ENCODE measurements around the gene TMEM214. TPM values are rescaled to one million over a fixed set of nuclear protein-coding genes. Genes with fewer than 3 reads are reported as not detected.

Gene TMEM214
- 68.0 TPM for polyA plus RNA-seq (ENCODE audit: insufficient read length)

- DNase-seq (ENCODE audit: low read depth) = peak; percentile 83
Observed at GRCh38 chr2:27032495-27033252, at the start of gene TMEM214. TMEM214 (plus strand) TSS chr2:27032965; CDS start chr2:27033016, 51 bp downstream.

- no peak for DNase-seq (ENCODE audit: low read depth)
Observed at GRCh38 chr2:26983746-26984145, 49.0 kb upstream of the TMEM214 start.

DNA sequence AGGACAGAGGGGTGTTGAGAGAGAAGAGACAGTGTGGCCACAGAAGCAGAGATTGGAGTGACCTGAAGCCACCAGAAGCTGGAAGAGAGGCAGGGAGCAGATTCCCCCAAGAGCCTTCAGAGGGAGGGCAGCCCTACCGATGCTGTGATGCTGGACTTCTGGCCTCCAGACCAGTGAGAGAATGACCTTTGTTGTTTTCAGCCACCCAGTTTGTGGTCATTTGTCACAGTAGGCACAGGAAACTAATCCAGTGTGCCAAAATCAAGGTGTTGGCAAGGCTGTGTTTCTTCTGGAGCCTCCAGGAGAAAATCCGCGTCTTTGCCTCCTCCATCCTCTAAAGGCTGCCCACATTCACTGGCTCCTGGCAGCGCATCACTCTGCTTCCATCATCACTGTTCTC lies 47.0 kb upstream of the TMEM214 start:
- DNase-seq (ENCODE audit: low read depth) = no peak

DNA sequence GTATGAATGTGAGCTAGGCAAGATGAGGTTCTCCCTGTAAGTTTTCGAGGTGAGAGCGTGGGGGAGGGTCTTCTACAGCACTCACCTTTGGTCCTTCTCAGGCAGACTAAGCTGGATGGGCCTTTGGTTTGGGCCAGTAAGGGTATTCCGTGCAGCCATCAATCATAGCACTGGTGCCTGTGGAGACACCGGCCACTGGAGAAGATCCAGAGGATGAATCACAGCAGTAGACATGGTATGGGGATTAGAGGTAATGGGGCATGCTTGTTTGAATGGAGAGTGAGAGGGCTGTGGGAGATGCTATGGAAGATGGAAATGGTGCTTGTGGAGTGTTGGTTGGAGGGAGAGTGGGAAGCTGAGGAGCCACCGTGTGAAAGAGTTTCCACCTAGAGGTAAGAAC lies 46.2 kb upstream of the TMEM214 start:
- no peak for DNase-seq (ENCODE audit: low read depth)

- DNase-seq (ENCODE audit: low read depth) = no peak
Observed at GRCh38 chr2:26988058-26988860, 44.5 kb upstream of the TMEM214 start.

DNA sequence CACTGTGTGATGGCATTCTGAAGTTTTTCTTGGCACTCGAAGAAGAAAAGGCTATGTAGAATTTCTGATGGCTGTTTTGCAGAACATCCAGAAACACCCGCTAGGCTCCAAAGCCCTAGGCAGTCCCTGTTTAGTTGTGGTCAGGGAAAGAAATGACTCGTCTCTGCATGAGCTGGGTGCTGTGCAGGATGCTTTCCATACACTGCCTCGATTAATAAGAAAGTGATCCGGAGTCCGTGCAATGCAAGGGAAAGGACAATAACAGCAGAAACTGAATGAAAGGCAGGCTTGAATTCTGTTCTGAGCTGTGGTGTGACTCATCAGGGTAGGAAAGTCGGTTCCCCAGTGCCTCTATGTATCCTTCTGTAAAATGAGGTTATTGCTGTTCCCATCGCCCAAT lies 43.6 kb upstream of the TMEM214 start:
- DNase-seq (ENCODE audit: low read depth) = no peak

GRCh38 chr2:26991717-26992116 lies 41.0 kb upstream of the TMEM214 start:
- DNase-seq (ENCODE audit: low read depth) = no peak

- DNase-seq (ENCODE audit: low read depth) = no peak
Observed at GRCh38 chr2:26993768-26994167, 39.0 kb upstream of the TMEM214 start.

- no peak for DNase-seq (ENCODE audit: low read depth)
Observed at GRCh38 chr2:26994983-26995382, 37.8 kb upstream of the TMEM214 start.

GRCh38 chr2:26997394-26997793 lies 35.4 kb upstream of the TMEM214 start:
- no peak for DNase-seq (ENCODE audit: low read depth)

GRCh38 chr2:26998323-26998722 lies 34.4 kb upstream of the TMEM214 start:
- no peak for DNase-seq (ENCODE audit: low read depth)

DNA sequence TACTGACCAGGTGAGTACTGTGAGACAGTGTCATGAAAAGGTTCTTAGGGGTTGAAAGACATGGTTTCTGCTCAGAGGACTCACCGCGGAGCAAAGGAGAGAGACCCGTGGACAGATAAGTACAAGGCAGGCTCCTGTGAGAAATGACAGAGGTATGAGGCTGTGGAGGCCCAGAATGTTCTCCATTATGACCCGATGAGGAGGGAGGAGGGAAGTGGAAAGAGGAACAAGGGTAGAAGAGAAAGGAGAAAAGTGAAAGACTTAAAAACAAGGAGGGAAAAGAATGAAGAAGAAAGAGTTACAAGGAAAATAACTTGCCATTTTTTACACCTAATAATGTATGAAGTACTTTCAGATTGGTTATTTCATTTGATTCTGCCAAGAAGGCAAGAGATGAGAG lies 32.5 kb upstream of the TMEM214 start:
- no peak for DNase-seq (ENCODE audit: low read depth)

DNA sequence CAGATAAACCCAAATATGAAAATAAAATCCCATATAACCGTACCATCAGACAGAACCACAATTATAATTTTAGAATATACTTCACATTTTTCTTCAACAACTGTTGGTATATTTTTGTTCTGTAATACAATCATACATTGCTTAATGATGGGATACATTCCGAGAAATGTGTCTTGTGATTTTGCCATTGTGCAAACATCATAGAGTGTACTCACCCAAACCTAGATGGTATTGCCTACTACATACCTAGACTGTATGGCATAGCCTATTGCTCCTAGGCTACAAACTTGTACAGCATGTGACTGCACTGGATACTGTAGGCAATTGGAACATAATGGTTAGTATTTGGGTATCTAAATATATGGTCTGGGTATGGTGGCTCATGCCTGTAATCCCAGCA lies 31.8 kb upstream of the TMEM214 start:
- no peak for DNase-seq (ENCODE audit: low read depth)

GRCh38 chr2:27001950-27002349 lies 30.8 kb upstream of the TMEM214 start:
- DNase-seq (ENCODE audit: low read depth) = no peak

- no peak for DNase-seq (ENCODE audit: low read depth)
Observed at GRCh38 chr2:27003007-27003406, 29.8 kb upstream of the TMEM214 start.

DNA sequence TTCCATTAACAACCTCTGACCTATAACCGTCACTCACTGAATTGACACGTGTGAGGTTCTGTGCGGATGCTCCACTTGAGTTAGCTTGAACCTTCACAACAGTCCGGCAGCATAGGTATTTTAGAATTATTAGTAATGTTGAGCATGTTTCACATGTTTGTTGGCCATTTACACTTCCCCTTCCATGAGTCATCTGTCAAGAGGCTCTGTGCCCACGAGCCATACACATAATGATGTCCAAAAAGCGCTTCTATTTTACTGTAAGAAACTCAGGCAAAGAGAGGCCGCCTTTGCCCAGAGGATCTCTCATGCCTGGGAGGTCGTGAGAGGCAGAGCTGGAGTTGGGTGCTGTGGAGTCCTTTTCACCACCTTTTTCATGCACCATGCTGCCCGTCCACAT lies 28.9 kb upstream of the TMEM214 start:
- DNase-seq (ENCODE audit: low read depth) = no peak

DNA sequence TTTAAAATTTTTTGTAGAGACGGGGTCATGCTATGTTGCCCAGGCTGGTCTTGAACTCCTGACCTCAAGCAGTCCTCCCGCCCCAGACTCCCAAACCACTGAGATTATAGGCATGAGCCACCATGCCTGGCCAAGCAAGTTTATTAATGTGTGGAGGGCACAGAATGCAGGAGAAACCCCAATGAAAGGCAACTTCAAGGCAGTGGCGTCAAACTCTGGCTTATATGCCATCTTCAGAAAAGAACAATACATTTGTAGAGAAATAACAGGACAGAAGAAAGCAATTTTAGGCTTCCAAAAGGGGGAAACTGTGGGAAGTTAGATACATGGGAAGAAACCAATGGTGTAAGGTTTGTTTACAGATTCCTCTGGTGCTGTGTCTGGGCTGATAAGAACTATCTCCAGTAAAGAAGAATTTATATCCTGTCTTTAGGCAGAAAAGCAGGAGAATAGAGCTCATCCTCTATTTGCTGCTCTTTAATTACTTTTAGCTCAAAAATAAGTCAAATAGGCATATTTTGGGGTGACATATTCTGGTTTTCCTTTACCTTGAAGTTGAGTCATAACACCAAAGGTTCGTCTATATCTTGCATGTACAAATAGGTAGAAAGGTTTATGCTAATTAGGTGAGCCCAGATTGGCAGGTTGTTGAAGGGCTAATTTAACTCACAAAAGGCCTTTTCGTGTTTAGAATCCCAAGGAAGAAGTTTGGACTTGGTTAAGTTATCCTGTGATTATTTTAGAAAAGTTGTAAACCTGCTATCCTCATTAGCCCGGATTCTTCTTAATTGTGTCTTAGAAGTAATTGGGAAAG lies 26.0 kb upstream of the TMEM214 start:
- DNase-seq (ENCODE audit: low read depth) = no peak

DNA sequence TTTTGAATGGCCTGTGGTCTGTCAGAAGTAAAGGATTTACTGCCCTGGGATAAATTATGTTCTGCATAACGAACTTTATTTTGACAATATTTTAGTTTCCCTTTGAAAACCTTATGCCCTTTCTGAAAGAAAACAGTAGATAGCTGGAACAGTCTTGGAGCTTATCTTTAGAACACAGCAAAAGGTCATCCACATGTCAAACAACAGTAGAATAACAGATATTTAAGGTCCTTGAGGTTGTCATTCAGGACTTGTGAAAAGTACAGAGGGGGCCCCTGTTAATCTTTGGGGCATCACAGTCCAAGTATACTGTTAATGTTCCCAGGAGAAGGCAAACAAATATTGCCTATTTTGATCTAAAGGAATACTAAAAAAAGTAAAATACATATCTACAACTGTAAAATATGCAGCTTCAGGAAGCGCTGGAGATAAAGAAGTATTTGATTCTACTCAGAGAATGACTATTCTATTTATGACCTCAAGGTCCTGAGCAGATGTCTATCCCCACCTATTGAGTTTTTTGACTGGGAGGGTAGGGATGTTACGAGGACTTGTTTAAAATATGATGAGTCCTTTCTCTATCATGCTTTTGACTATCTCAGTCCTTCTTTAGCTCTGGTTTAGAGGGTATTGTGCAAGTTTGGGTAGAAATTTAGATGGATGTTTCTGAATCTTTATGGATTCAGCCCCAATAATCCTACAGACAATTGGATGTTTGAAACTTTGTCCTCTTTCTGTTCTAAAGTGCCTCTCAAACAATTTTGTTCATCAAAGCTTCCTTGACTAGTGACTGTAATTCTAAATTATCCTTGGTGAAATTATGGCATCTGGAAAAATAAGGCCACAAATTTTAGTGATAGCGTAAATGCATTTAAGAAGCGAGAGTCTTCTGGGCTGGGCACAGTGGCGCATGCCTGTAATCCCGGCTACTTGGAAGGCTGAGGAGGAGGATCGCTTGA lies 25.1 kb upstream of the TMEM214 start:
- no peak for DNase-seq (ENCODE audit: low read depth)

DNA sequence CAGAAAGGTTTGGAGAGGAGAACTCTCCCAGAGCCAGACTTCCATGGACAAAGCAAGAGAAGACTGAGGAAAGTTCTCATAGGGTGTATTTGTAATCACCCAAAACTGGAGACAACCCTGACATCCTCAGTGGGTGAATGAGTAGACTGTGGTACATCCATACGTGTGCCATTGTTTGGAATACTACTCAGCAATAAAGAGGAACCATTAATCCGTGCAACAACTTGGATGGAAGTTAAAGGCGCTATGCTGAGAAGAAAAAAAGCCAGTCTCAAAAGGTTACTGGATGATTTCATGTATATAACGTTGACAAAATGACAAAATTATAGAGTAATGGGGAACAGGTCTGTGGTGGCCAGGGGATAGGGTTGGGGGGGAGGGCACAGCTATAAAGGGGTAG lies 24.1 kb upstream of the TMEM214 start:
- DNase-seq (ENCODE audit: low read depth) = no peak

- DNase-seq (ENCODE audit: low read depth) = no peak
Observed at GRCh38 chr2:27009083-27009482, 23.7 kb upstream of the TMEM214 start.

- no peak for DNase-seq (ENCODE audit: low read depth)
Observed at GRCh38 chr2:27009716-27010115, 23.0 kb upstream of the TMEM214 start.
